Stimulated activated CD4-positive, alpha-beta T cell treated with anti-CD3 and anti-CD28 coated beads, Interleukin-4, amount 100 ng/mL, for 48 hours (primary cell): ENCODE measurements around the gene ASB3.
A peak's percentile ranks its signal among the peaks of the same experiment; 100 is the strongest.

Source experiments
- DNase-seq, 2 donors: peaks; one replicate each; pipeline ENCODE4 v3.0.0-alpha.2; 2020; ENCODE audit warnings: low read depth in 2 of 2

ASB3 gene

DNA sequence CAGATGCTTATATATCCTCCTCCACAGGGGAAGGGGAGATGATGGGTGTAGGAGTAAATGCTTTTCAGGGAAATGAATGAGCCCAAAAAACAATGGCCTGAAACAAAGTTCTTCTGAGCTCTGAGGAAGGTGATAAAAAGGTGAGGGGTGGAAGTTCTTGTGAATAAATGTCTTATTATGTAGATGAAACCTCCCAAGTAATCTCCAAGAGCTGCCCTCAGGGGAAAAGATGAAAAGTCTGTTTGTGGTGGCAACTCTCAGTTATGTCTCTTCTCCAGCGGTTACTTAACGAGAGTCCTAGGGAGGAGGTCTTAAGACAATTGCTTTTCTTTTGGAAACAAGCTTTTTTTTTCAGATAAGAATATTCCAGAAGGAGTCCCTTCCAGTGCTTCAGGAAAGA is 134.6 kb downstream of the ASB3 start:
- no peak for DNase-seq

DNA sequence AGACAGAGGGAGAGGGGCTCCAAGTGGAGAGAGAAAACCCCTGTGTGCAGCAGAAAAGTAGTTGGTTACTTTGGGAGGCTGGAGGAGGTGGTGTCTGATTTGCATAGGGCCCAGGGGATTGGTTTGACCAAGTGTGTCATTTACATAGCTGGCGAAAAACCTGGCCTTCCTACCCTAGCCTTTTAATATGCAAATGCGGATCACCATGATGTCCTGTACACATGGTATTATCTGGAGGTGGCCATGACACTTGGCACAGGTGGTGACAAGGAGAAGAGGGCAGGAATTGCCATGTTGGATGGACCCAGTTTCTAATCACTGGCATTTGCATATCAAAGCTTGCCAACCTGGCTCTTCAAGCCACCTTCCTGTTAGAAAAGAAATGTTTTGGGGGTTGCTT is 140.0 kb downstream of the ASB3 start:
- no peak for DNase-seq

DNA sequence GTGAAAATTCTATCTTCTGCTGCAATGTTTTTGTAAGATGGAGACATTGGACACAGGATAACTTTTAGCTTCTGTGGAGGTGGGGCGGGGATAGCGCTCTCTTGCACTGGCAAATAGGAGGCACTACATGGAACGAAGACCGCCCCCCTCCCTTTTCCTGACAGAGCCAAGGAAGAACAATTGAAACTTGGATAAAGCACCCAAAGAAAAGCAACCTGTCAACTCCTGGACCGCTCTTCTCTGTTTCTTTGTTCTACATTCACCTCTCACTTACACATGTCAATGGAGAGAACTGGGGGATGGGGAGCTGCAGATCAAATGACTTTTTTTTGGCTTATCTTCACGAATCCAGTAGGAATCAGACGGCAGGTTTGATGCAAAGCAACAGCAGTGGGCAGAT is 145.5 kb downstream of the ASB3 start:
- DNase-seq, result no peak

DNA sequence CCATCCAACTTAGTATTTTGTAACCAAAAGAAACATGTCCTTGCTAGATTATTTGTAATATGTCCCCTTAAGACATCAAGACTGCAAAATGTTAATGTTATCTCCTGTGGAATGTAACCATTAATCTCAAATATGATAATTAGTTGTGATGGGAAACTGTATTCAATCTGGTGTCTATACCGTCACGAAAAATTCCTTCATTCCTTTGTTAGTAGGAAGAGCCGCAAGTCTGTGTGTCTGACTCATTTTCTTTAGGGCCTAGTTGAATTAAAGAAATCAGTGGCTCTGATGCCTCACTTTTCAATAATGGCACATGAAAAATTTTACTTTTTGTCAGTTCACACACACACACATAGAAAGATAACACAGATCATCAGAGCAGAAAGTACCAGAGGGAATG is 146.3 kb downstream of the ASB3 start:
- DNase-seq, result no peak

DNA sequence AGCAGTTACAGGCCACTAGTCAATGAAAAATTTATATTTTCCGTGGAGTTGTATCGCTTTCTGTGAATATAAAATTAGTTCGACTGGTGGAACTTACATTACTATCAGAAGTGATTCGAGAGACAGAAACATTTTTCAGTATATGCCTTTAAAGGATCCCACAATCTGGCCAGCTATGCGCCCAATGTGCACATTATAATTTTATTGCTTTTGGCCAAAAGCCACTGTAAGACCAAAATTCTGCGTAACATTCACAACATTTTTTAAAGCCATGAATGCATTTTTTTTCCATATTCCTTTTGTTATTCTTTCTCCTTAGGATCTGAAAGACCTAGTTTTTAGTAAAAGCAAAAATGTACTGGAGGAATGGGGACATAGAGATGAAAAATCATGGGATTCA is 150.2 kb downstream of the ASB3 start:
- no peak for DNase-seq

DNA sequence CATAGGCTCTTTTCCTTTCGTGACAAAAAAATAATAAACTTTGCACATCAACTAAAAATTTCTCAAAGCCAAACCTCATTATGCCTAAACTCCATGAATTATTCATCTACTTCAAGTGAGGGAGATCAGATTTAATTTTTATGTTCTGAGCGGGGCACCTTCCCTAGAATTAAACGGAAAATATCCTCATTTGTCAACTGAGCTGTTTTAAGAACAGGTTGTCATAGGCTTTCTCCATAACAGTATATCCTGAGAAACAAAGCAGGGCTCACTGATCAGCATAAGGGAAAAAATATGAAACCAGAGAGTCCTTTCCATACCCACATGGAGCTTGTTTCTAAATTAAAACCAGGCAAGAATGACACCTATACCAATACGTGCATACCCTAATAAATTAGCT is 150.6 kb downstream of the ASB3 start:
- DNase-seq, result no peak

DNA sequence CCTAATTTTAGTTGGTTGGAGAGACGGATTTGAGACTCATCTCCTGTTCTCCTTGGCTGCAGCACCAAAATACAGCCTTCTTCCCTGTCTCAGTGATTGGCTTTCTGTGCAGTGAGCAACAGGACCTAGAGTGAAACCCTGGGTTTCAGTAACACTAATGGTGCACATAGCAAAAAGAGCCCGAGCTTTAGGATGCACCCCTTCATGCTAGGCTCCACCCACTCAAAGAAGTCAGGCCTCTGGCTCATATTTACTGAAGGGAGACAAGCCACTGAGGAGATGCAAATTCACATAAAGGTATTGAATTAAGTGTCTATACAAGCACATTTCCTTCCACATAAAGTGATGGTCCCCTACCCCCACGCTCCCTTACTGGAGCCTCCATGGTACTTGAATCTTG is 151.1 kb downstream of the ASB3 start:
- no peak for DNase-seq

DNA sequence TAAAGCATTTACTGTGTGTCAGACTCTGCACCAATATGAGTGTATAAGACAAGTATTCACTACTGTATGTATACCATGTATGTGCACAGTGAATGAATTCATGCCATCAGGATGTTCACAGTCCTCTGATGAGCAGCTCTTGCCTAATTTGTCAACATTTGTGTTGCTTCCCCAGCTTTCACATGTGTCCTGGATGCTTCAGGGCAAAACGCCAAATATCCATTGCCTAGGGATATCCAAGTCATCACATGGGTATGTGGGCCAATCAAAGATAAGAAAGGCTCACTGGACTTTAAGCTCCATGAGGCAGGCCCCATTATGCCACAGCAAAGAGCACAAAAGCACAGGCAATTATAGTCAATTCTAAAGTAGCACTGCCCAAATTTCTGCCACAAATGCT is 153.3 kb downstream of the ASB3 start:
- no peak for DNase-seq

DNA sequence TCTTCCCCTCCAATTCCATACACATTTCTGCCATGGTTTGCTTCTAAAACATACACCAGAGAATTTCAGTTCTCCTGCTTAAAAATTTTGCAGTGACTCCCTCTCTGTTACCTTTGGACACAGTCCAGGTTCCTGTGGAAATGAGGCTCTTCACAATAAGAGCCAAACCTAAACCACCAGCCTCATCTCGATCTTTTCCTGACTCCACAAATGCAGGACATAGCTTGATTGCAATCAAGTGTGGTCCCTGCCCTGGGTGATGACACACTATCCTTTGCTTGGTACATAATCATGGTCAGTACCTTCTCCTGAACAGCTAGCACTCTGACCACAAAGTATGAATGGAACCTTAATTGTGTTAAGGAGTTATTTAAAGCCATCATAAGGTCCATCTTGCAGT is 154.0 kb downstream of the ASB3 start:
- no peak for DNase-seq

DNA sequence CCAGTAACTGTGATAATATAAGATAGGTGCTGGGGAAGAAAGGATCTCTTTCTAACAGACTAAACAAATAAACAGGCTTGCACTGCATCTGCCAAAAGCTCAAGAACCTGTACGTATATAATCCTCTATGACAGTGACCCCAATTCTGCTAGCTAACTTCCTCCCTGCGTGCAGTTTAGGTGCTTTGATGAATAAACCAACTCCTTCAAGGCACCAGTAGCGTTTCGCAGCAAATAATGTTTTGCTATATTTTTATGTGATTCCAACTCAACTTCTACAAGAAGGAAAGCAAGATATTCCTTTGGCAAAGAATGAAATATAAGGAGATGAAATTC is 154.7 kb downstream of the ASB3 start:
- DNase-seq, result no peak

DNA sequence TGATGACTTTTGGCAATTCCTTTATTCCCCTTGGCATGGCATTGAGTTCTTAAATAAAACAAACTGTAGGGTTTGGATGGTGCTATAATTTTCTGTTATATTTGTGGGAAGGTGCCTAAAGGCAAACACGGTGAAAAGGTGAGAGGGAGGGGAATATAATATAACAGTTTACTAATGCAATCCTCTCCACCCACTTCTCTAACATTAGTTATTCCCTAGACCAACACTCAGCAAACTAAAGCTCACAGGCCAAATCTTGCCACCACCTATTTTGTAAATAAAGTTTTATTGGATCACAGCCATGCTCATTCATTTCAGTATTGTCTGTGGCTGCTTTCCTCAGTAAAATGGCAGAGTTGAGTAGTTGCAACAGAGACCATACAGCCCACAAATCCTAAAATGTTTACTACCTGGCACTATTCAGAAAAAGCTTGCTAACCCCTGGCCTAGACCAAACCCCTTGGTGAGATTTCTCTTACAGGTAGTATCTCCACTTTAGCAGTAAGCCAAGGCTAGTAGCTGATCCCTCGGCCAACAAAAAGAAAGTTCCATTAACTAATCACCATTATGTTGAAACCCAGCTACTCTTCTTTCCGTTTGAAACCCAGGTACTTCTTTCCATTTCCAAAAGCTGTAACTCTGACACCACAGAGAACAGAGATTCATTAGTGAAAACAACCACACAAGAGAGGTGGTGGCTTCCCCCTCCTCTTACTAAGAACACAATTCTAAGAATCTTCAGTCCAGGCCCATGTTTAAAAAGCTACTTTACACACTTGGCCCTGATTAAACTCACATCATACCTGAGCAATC is 155.2 kb downstream of the ASB3 start:
- peak in 1 of 2 donors; percentile 0 for DNase-seq

DNA sequence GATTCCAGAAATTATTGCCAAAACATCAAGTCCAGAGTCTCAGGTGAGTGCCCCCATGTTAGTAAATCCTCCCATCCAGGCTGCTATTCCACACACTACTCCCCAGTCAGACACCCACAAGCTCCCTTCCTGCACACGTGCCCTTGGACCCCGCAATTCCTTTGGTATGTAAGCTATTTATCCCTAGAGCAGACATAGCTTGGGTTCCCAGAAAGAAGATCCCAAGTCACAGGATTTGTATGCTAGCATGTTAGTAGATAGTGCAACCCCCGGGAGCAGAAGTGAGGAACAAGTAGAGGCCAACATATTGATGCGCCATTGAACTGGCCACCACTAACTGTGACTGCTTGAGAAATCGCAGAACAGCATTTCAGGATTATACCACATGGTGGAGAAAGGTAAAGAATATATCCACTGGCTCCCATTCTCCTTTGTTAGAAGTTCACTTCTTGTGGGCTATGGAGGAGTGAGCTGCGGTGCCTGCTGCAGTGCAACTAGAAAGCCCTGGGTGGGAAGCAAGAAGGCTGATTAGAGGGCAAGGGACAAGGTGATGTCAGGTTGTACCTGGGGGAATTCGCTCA is 156.6 kb downstream of the ASB3 start:
- DNase-seq, result no peak

DNA sequence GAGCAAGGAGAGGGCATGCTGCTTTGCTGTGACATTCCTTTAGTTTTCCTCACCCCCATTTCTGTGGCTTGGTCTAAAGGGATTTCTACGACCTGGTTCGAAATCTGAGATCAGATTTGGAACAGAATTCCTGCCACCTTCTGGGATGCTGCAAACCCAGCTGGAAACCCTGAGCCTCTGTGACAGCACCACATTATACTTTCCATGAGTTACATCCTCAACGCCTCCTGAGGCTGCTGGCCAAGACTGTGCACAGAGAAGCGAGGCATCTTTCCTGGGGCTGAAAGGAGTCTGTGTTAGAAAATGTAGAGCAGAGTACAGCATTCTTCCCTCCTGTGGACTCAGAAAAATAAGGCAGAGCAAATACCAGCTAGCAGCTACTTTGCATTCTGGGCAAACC is 157.3 kb downstream of the ASB3 start:
- DNase-seq, result no peak

DNA sequence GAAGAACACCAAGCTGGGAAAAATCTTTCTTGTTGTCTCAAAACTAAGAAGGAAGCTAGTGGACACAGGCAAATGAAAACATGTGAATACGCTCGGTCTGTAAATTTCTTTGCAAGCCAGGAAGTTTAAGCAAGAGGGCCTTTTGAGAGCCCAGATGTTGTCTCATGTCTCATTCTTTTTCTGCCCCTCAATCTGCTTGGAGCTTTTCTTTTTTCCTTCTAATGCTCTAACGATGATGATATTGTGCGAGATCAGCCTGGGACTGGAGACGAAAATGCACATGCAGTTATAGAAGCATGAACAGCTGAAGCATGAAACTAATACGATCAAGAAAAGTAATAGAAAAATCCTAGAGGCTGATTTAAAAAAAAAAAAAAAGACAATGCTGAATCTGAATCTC is 157.8 kb downstream of the ASB3 start:
- DNase-seq, result no peak

DNA sequence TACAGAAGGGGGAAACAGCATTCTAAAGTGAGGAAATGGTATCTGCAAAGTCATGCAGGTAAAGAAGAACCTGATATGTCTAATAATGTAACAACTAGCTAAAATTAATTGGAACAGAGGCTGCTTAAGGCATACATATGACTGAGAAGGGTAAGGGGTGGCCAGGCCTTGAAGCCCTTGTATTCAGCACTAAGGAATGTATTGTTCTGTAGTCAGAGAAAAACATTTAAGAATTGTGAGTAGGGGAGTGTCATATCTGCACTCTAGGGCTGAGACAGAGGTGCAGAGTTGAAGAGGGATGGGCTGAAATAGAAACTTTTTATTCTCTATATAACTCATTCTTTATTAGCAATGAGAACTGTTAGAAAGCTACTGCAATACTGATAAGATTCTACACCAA is 164.6 kb downstream of the ASB3 start:
- no peak for DNase-seq

DNA sequence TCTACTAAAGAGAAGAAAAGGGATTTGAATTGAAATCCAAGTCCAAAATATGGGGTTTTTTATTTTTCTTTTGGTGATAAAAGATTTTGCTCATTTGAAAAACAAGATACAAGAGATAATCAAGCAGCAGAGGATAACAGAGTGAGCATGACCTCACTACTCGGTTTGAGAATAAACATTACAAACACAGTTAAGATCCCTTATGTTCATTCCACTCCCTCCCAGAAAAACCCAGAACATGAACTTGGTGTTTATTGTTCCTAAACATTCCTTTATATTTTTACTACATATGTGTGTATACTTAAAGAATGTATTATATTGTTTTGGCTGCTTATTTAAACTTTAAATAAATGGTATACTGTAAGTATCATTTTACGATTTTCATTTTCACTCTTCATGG is 165.8 kb downstream of the ASB3 start:
- DNase-seq, result no peak
